OCI-LY3 (cell line): ENCODE results near the gene GPR183.

Source experiments
- CTCF ChIP-seq: fragments of 200-600, 300-600 bp; sonication (generic); IDR thresholded peaks from 2 replicates; pipeline ENCODE4 v1.5.1; 2014; ENCODE audit warnings: antibody characterized with exemption, low read length, low read depth
- EZH2phosphoT487 ChIP-seq: fragments of 200-600 bp; shearing (Covaris generic); IDR thresholded peaks from 2 replicates; pipeline ENCODE4 v1.6.1; 2018; ENCODE audit warnings: antibody characterized with exemption, mixed run types, low read depth

GRCh38 chr13:99296398-99296797 is 10.8 kb downstream of the GPR183 start:
- no peak for TF ChIP-seq CTCF
- TF ChIP-seq EZH2phosphoT487: no peak
